Measurements from ENCODE around the gene TMEM179.

GRCh38 chr14:104552738-104553125 lies 51.8 kb downstream of the TMEM179 start:
- TF ChIP-seq, protein P1, sequence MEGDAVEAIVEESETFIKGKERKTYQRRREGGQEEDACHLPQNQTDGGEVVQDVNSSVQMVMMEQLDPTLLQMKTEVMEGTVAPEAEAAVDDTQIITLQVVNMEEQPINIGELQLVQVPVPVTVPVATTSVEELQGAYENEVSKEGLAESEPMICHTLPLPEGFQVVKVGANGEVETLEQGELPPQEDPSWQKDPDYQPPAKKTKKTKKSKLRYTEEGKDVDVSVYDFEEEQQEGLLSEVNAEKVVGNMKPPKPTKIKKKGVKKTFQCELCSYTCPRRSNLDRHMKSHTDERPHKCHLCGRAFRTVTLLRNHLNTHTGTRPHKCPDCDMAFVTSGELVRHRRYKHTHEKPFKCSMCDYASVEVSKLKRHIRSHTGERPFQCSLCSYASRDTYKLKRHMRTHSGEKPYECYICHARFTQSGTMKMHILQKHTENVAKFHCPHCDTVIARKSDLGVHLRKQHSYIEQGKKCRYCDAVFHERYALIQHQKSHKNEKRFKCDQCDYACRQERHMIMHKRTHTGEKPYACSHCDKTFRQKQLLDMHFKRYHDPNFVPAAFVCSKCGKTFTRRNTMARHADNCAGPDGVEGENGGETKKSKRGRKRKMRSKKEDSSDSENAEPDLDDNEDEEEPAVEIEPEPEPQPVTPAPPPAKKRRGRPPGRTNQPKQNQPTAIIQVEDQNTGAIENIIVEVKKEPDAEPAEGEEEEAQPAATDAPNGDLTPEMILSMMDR (IDR thresholded peaks at IDR 0.05; ENCODE audit: poor library complexity), result no peak
- TF ChIP-seq EZH2 (IDR thresholded peaks at IDR 0.05; ENCODE audit: borderline replicate concordance), result no peak
- TF ChIP-seq EZH2phosphoT487 (IDR thresholded peaks at IDR 0.05; ENCODE audit: low read depth, severe bottlenecking, unreplicated experiment), result no peak
